NCI-H2196 treated with DMSO at 0.1 percent for 48 hours (cell line): ENCODE measurements around the gene ST6GALNAC2.
"Not testable (repeated sequence)": the region's sequence is repeated elsewhere in the genome, so short reads cannot be mapped to it uniquely, and the experiment has no call there.

ENCODE experiments used
- DNase-seq: peaks from one replicate; lab custom pipeline; 2025; ENCODE audit not compliant: unreplicated experiment; lab: John Stamatoyannopoulos, UW

ST6GALNAC2 gene

DNA sequence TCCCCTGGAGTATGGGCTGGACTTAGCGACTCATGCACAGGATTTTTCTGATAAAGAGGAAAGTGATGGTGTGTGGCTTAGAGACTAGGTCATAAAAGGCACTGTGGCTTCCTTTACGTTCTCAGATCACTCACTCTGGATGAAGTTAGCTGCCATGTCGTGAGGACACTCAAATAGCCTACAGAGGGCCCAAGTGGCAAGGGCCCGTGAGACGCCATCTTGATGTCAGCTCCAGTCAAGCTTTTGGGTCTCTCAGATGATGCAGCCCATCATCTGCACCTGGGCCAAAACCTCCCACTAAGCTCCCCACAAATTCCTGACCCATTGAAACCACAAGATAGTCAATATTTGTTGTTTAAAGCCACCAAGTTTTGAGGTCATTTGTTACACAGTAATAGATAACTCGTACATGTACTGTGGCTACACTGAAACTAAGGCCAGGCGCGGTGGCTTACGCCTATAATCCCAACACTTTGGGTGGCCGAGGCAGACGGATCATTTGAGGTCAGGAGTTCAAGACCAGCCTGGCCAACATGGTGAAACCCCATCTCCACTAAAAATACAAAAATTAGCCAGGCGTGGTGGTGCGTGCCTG lies 14.7 kb downstream of the ST6GALNAC2 start:
- DNase-seq: no peak

DNA sequence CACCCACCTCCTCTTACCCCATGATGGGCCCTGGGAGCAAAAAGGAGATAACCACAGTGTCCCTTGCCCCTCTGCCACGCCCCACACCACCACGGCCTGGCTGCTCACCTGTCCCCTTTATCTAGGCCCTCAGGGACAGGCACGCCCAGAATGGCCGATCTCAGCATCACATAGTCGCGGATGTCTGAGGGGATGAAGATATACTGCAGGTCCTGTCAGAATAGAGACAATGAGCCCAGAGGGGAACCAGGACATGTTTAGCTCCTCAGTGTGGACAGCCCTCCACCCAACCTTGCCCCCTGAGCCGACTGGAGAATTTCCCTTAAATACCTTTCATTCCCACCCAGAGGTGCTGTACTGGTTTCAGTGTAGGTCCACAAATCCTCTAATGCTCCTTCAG lies 15.2 kb downstream of the ST6GALNAC2 start:
- DNase-seq: no peak

DNA sequence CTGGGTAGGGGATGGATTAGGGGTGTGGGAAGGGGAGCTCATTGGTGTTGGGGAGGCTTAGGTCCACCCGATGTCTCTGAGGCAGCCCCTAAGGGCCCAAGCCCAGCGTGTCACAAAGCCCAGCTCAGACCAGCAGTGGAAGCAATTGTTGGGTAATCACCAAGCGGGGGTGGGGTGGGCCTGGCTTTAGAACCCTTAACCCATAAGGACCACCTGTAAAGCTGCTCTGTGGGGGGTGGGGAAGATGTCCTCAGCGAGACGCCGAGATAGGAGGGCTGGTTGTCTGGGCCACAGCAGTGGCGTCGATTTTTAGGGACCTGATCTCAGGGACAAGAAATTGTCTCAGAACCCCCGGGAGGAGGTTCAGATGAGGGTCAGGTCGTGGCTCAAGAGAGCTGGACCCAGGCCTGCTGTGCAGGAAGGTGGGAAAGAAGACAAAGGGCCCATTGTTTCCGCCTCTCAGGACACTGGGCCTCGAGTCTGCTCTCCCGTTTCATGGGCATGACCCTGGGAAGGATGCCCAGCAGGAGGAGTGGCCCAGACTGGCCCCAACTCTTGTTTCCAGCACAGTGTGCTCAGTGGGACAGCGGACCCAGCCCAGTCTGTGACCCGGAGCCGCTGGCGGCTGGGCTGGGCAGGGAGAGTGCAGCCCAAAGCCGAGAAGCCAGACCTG lies 15.9 kb downstream of the ST6GALNAC2 start:
- peak; percentile 97 for DNase-seq

DNA sequence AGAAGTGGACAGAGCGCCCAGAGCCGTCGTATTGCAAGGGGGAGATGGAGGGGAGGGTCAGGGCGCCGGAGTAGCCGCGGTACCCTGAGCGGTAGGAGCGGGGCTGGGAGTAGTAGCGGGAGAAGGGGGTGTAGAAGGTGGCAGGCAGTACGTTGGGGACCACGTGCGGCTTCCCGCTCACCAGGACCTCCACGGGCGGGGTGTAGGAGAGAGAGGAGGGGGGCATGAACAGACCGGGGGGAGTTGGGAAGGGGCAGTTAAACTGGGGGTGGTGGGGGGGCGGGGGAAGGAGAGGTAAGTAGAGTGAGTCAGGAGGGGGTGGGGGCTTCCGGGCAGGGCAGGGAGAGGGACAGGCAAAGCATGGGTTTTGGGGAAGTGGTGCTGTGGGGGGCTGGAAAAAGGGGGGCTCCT lies 16.8 kb downstream of the ST6GALNAC2 start:
- no peak for DNase-seq

DNA sequence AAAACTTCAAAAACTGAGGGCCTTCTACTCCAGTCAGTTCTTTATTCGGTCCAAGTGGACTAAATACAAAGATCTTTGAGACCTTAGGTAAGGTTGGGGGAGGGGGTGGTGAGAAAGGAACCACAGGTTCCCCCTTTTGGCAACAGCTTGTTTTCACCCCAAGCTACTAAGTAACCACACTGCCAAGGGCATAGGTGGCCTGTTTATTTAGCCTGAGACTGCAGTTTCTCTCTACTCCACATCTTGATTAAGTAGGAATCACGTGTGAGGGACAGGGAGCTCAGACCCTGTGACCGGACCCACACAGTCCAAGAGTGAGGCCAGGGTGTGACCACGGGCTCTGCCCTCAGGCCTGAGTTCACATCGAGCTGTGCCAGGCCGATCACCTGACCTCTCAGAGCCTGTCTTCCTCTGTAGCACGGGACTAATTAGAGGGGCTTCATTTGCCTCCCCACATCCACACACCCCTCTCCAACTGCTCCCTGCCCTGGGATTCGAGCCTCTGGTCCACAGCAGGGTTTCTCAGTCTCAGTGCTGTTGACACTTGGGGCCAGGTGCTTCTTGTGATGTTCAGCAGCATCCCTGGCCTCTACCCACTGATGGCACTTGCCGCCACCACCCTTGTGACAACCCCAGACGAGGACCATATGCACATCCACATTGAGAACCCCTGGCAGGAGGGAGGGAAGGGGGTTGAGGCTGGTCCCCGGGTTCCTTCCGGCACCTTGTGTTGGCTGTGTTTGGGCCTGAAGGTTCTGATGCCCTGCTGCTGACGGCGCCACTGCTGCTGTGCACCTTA lies 17.8 kb downstream of the ST6GALNAC2 start:
- DNase-seq: no peak

DNA sequence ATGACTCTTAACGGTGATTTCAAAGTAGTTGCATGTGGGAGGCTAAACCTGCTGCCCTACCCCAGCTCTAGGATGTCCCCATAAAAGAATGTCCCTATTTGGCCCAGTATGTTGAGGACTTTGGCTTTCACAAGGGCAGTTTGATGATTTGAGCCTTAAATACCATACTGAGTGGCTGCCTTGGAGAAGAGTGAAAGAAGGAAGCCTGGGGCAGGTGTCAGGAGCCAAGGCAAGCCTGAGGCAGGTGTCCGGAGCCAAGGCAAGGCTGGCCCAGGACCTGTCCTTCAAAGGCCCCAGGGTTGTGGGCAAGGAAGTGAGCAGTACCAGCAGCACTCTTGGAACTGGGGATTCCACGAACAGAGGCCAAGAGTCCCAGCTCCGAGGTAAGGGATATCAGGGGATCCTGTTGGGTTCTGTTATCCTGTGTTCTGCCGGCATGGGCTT lies 18.6 kb downstream of the ST6GALNAC2 start:
- DNase-seq: no peak

DNA sequence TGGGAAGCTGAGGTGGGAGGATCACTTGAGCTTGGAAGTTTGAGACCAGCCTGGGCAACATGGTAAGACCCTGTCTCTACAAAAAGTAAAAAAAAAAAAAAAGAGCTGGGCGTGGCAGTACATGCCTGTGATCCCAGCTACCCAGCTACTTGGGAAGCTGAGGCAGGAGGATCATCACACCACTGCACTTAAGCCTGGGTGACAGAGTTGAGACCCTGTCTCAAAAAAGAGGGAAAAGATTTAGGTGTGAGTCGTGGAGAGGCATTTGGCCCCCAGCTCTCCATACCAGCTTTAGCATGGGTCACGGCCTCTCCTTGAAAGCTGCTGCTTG lies 19.1 kb downstream of the ST6GALNAC2 start:
- no peak for DNase-seq

DNA sequence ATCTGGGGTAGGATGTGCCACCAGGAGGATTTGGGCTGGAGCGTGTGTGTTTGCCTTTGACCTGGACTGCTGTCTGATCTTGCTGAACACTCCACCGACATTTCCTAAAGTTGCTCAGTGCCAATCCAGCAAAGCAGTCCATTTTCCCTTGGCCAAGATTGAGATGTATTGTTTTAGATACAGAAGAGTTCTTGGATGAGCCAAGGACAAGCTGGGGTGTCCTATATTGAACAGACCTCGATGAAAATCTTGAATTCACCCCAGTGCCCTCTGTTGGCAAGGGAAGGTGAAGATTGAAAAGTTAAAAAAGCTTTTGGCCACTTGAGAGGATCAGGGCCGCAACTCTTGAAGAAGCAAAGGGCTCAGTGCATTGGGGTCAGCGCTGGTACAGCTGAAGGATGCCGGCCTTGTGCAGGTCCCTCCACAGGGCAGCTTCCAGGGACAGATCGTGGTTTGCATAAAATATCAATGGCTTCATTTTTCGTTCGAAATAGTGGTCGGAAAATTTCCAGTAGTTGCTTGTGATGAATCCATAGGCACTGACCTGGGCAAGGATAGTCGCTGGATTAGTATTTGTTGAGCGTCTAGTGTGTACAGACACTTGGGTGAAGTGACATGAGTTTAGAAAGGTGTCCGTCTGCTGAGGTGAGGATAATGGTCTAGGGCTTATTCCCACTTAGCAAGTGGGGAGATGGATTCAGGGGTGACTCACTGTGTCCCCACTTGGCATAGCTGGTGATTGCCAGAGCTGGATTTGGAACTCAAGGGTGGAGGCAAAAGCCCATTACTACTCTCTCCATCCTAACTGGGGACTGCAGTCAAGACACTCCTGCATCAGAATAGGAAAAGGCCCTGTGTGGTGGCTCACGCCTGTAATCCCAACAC lies 19.7 kb downstream of the ST6GALNAC2 start:
- no peak for DNase-seq

DNA sequence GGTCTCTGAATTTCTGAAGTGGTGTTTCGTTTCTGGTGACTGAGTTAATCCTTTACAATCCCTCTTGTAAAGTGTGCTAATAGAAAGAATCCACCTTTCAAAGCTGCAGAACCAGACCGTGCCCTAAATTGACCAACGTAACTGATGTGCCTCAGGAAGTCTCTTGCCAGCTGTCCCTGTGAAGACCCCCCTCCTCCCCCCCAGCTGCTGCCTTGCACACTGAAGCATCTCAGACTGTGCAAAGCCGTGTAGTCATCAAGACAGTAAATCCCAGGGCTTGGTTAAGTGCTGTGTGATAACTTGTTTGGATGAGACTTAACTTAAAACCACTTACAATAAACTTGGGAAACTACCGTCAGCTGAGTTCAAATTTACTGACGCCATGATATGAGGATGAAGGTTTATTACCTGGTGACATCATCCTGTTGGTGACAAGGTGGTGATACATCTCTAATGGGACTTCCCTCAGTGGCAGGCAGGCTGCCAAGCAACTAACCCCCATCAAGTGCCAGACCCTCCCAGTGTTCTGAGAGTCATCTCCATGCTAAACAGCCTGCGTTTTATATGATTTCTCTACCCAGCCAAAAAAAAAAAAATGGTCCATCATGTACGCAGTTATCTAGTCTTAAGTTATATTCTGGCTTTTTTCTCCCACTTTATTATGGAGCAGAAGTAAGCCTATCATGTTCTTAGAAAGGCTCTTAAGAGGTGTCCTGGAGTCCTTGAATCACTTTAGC lies 20.5 kb downstream of the ST6GALNAC2 start:
- DNase-seq: not testable (repeated sequence)

DNA sequence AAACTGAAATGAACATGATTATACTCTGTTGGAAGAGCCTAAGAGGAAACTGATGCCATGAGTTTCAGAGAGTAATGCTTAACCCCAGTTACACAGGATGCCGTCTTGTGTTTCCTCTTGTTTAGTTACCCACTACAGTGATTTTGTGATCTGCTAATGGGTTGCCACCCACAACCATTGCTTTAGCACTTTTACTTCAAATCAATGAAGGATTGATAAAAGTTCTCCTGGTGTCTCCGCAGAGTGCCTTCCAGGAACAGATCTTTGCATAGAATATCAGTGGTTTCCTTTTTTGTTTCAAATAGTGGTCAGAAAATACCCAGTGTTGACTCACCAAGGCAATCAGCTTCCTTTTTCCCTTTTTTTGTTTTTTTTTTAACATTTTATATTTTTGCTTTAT lies 22.3 kb downstream of the ST6GALNAC2 start:
- DNase-seq: not testable (repeated sequence)

DNA sequence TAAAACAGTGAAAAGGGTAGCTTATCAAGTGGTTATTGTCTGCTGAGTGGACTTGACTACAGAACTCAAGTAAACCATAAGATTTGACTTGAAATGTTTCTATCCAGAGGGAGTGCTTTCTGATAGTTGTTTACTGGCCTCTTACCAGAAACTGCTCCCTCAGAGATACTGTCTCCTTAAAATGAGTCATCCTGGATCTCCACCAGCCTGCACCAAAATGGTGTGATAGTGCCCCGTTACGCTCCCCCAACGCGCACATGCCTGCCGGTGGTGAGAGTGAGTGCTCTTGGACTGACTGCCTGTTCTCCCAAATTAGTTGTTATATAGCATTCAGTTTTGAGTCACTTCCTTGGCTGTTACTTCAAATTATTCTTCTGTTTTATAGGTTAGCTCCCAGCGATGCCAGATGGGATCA lies 22.9 kb downstream of the ST6GALNAC2 start:
- no peak for DNase-seq

DNA sequence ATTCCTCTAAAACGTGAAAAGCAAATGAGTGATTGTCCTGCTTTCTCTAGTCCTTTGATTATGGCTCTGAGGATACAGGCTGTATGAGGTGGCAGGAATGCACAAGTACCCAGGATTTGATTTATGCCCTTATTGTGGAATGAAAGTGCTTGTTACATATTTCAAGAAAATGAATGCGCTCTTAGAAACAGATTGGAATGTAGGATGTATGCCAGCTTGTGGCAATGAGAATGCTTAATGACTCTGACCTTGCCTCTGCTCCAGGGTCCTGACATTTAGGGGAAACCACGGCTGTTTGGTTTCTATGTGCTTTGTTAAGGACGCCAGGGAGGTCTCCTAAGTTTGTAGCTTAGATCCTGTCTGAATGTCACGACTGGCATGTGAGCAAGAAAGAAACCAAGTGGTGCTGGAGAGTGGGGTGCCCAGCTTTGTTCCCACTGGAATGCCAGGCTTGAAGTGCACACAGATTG lies 23.8 kb downstream of the ST6GALNAC2 start:
- no peak for DNase-seq

DNA sequence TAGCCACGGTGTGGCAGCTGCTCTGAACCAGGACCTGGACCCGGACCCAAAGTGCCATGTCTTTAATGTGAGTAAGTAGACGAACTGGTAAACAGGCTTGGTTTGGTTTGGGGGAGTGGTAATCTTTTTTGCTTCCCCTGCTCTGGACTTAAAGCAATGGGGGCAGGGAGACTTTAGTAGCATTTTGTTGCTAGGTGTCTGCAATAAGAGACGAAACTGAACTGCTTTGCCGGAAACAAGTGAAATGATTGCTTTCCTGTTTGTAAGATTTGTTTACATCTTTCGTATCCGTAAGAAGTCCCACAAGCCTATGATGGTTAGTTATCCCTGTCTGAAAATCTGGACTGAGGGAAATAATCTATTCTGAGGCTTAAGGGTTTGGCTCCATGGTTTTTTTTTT lies 24.3 kb downstream of the ST6GALNAC2 start:
- DNase-seq: no peak

DNA sequence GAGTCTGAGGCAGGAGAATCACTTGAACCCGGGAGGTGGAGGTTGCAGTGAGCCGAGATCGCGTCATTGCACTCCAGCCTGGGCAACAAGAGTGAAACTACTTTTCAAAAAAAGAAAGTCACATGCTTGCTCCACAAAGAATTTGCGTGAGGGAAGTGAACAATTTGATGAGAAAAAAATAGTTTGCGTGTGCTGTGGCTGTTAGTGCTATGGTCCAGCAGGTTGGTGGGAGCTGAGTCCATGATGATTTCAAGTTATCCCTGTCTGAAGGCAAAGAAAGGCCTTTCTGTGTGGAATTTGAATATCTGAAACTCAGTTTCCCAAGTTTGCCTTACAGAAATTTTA lies 24.8 kb downstream of the ST6GALNAC2 start:
- no peak for DNase-seq

DNA sequence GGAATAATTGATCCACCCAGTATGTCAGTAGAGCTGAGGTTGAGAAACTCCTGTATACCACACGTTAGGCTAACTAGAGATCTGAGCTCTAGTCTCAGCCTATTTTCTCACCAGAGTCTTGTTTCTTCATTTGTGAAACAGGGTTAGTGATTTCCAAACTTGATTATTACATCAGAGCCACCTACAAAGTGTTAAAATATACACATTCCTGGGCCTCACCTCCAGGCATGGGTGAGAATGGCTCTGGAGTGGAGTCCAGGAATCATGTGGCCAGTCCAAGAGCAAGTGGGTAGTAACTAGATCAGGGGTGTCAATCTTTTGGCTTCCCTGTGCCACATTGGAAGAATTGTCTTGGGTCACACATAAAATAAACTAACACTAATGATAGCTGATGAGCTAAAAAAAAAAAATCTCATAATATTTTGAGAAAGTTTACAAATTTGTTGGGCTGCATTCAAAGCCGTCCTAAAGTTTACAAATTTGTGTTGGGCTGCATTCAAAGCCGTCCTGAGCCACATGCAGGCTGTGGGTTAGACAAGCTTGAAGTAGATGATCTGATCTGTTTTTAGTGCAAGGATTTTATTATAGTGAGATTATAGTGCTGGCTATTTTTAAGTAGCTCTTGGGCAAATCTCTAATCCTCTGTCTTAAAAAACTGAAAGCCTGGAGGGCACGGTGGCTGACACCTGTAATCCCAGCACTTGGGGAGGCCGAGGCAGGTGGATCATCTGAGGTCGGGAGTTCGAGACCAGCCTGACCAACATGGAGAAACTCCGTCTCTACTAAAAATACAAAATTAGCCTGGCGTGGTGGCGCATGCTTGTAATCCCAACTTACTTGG lies 25.4 kb downstream of the ST6GALNAC2 start:
- no peak for DNase-seq

DNA sequence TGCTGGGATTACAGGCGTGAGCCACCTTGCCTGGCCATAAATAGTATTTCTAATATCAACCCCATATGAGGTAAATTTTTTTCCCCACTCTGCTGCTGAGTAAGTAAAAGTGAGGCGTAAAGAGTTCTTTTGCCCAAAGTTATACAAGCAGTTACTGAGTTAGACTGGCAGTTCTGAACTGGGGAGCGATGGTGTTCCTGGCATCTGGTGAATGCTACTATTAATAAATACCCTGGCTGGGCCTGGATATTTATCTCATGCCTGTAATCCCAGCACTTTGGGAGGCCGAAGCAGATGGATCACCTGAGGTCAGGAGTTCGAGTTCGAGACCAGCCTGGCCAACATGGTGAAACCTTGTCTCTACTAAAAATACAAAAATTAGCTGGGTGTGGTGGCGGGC lies 26.2 kb downstream of the ST6GALNAC2 start:
- not testable (repeated sequence) for DNase-seq

DNA sequence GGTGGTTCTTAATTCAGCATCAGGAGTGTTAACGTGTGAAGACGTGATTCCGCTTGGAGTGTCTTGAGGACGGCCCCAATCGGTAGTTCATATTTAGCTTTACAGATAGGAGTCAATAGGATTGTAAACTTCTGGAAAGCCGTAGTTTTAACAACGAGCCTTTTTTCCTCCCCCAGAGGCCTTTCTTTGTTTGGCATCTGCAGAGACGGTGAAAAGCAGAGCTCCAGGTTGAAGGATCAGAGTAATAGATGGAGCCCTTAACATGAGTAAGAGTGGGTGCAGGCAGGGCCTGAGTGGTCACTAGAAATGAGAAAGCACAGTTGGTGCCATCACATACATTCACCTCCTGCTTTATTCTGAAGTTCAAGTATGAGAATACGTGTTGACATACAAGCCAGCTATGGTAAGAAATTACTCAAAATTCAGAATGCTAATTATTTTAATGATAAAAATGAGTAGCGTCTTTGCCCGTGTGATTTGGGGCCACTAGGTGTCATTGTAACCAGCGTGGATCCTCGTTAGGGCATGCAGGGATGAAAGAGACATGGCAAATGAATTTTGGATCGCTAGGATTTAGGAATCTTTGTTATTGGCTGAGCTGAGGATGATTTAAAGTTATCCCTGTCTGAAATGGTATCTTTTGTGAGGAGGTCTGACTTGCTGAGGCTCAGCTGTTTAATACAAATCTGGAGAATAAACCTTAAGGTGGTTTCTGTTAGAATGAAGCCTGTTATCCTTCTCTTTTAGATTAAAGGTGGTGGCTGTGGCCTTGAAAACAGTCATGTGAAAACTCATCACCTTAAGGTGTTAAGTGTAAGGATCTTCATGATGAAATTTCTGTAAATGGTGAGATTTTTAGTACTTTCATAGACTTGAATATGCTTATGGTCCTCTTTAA lies 27.2 kb downstream of the ST6GALNAC2 start:
- peak; percentile 42 for DNase-seq

DNA sequence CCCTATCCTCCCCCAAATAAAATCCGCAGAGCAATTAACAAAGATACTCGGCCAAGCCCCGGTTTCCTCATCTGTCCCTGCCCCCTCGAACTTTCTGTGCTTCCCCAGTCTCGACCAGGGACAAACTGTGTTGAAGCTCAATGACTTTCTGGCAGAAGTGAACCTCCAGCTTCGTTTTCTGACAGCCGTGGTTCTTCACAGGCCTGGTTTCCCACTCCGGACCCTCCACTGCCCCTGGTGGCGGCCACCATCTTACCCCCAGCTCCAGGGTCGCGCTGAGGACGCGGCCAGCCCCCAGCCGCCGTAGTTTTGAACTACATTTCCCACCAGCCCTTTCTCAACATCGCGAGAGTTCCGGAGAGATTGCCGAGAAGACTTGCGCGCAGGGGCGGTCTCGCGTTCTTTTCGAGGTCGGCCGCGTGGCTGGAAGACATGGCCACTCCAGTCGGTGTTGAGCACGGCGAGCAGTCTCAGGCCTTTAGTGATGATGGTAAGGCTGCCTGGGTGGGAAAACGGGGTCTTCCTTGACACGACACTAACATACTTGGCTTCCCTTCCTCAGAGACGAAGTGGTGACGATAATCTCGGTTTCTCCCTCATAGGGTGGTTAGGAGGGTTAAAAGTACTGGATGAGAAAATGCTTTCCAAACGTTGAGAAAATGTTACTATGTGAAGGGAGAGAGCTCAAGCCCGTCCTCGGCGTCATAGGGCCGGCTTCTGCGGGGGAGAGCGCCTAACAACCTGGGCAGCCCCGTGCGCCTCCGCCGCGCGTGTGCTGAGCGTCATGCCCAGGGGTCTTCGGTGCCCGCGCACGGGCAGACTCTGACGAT lies 28.1 kb downstream of the ST6GALNAC2 start:
- DNase-seq: peak; percentile 98
